ENCODE data around the gene SYNE3. TPM values are rescaled to one million over a fixed set of nuclear protein-coding genes. Genes with fewer than 3 reads are reported as not detected.

The SYNE3 gene
- total and polyA plus RNA-seq, 2 of the 8 experiments (the other 6 are each of a cell fraction or from before 2014, with no cell fraction given) = under 0.01 TPM; not detected in 1

GRCh38 chr14:95494456-95494855 is 22.0 kb downstream of the SYNE3 start:
- no peaks in the 10 kb centered on the region for H3K79me2 ChIP-seq (ENCODE audit: control insufficient read depth in 1 of 2, insufficient read depth in 2 of 2, low read length in 2 of 2)
- no peak overlapping the region for H2BK5ac ChIP-seq (ENCODE audit: low read depth, low read length)
- CTCF ChIA-PET (ENCODE audit: partially characterized antibody) = interaction anchor here (1.1 to 1.7 kb wide), 3 partner anchors 29 to 42 kb away, joined by 3 to 7 read pairs (median 3); no protein-coding TSS in a partner anchor
- WGBS, 2 experiments (ENCODE audit: extremely low coverage in 1 of 2, insufficient coverage in 1 of 2, insufficient read length in 1 of 2, insufficient replicate concordance in 2 of 2, low coverage in 1 of 2, low lambda C conversion rate in 2 of 2, missing lambda C conversion rate in 1 of 2) = 86% methylated on average over 4 of the region's 4 CpGs; no CpG with 5 or more reads in 1 of the 2 experiments
- no peaks in the 10 kb centered on the region for H3K9me3 ChIP-seq (ENCODE audit: insufficient read depth in 2 of 2, low read depth in 1 of 2, low read length in 1 of 2)
- no peaks in the 10 kb centered on the region for H3K79me1 ChIP-seq (ENCODE audit: low read depth, low read length)
- peaks cover 0 to 3% of the 10 kb centered on the region in 2 experiments for H4K20me1 ChIP-seq (replicated peaks in 1 of 2; ENCODE audit: control insufficient read depth in 1 of 2, insufficient read depth in 2 of 2, low read length in 2 of 2)
- no peak overlapping the region for H2AK5ac ChIP-seq (ENCODE audit: low read depth, low read length)
- no peak overlapping the region for H4K91ac ChIP-seq (replicated peaks; ENCODE audit: insufficient read length, low read length)
- no peak overlapping the region for H4K5ac ChIP-seq (ENCODE audit: insufficient read length, low read depth, low read length)
- no peak overlapping the region for H3K56ac ChIP-seq (replicated peaks; ENCODE audit: insufficient read length, low read depth, low read length)
- no peak overlapping the region for H3K9ac ChIP-seq (replicated peaks in 1 of 4; ENCODE audit: extremely low read depth in 1 of 4, low read depth in 3 of 4, low read length in 3 of 4)
- no peak overlapping the region for H2AFZ ChIP-seq (ENCODE audit: low read length)
- H3K14ac ChIP-seq (ENCODE audit: insufficient read length) = no peak overlapping the region
- H3K36me3 ChIP-seq (ENCODE audit: control insufficient read depth in 2 of 4, insufficient read depth in 4 of 4, low read length in 3 of 4) = no peaks in the 10 kb centered on the region
- no peak for DNase-seq (ENCODE audit: low read depth in 1 of 2, low spot score in 2 of 2)
- no peak overlapping the region for H3K23ac ChIP-seq (ENCODE audit: insufficient read length)
- H3K4me2 ChIP-seq (ENCODE audit: insufficient read depth in 1 of 2, low read depth in 2 of 2, low read length in 2 of 2) = no peak overlapping the region
- H3K23me2 ChIP-seq (ENCODE audit: low read depth, low read length) = no peaks in the 10 kb centered on the region
- no peak overlapping the region for H3K27ac ChIP-seq (ENCODE audit: low read depth, low read length)
- H4K8ac ChIP-seq (ENCODE audit: extremely low read depth, insufficient read depth, low read length) = no peak overlapping the region
- H3K18ac ChIP-seq (ENCODE audit: extremely low read depth, low read length) = no peak overlapping the region
- no peak overlapping the region for H2BK12ac ChIP-seq (ENCODE audit: low read depth, low read length)
- H2BK120ac ChIP-seq (replicated peaks; ENCODE audit: low read depth, low read length) = no peak overlapping the region
- no peak for FAIRE-seq
- no peaks in the 10 kb centered on the region for H3K4me1 ChIP-seq (replicated peaks in 1 of 4; ENCODE audit: control insufficient read depth in 3 of 4, insufficient read depth in 4 of 4, low read length in 3 of 4)
- no peak overlapping the region for H3K4me3 ChIP-seq (ENCODE audit: extremely low read depth in 1 of 4, insufficient read depth in 2 of 4, low read depth in 3 of 4, low read length in 4 of 4)
- no peaks in the 10 kb centered on the region for H3K27me3 ChIP-seq (replicated peaks in 1 of 4; ENCODE audit: control insufficient read depth in 3 of 4, extremely low read depth in 1 of 4, insufficient read depth in 3 of 4, low read length in 3 of 4)
- H2BK20ac ChIP-seq (ENCODE audit: low read length) = no peak overlapping the region
- no peak overlapping the region for H2BK15ac ChIP-seq (ENCODE audit: low read length)
- no peak overlapping the region for H3K4ac ChIP-seq (replicated peaks; ENCODE audit: insufficient read length, low read depth, low read length)
- POLR2A ChIA-PET (ENCODE audit: partially characterized antibody) = no interaction called here
- TF ChIP-seq SIX5 (IDR thresholded peaks at IDR 0.05; ENCODE audit: low read depth, low read length) (no peak), KDM5A (IDR thresholded peaks at IDR 0.05; ENCODE audit: low read length) (no peak), MAFK (IDR thresholded peaks at IDR 0.05; ENCODE audit: low read depth, low read length) (no peak), E2F6 (IDR thresholded peaks at IDR 0.05) (no peak), BACH1 (IDR thresholded peaks at IDR 0.05; ENCODE audit: low read length) (no peak), CBX5 (IDR thresholded peaks at IDR 0.05; ENCODE audit: low read depth, low read length) (no peak), ASH2L (IDR thresholded peaks at IDR 0.05; ENCODE audit: low read length) (no peak), CHD1 (IDR thresholded peaks at IDR 0.05; ENCODE audit: low read depth, low read length) (no peak), TEAD4 (IDR thresholded peaks at IDR 0.05; ENCODE audit: low read depth, low read length) (no peak), ATF3 (IDR thresholded peaks at IDR 0.05; ENCODE audit: insufficient read depth, low read depth, low read length) (no peak), PHF8 (conservative IDR thresholded peaks at IDR 0.05; ENCODE audit: low read depth, low read length) (no peak), KDM1A (IDR thresholded peaks at IDR 0.05; ENCODE audit: borderline replicate concordance, low read length) (no peak), GTF2F1 (IDR thresholded peaks at IDR 0.05; ENCODE audit: borderline replicate concordance, low read depth, low read length) (no peak)

Measured in H1 (cell line).